Activated CD8-positive, alpha-beta memory T cell treated with anti-CD3 and anti-CD28 coated beads, Interleukin-2, amount 50 U/mL, for 24 hours (primary cell): Measurements from ENCODE around the gene PFKFB4.

Experiments
- DNase-seq: peaks from one replicate; pipeline ENCODE4 v3.0.0-alpha.2; 2020; ENCODE audit errors: extremely low read depth

PFKFB4 gene

GRCh38 chr3:48584836-48585235 lies 28.2 kb upstream of the PFKFB4 start:
- DNase-seq, result no peak

- no peak for DNase-seq
Measured at GRCh38 chr3:48581621-48582481, 25.2 kb upstream of the PFKFB4 start.

- DNase-seq, result no peak
Measured at GRCh38 chr3:48576647-48577046, 20.0 kb upstream of the PFKFB4 start.

GRCh38 chr3:48575366-48575765 lies 18.8 kb upstream of the PFKFB4 start:
- no peak for DNase-seq

- DNase-seq, result no peak
Measured at GRCh38 chr3:48573973-48574585, 17.5 kb upstream of the PFKFB4 start.

GRCh38 chr3:48572517-48572916 lies 15.9 kb upstream of the PFKFB4 start:
- DNase-seq, result no peak

GRCh38 chr3:48571938-48572337 lies 15.3 kb upstream of the PFKFB4 start:
- DNase-seq, result no peak

- DNase-seq, result no peak
Measured at GRCh38 chr3:48569808-48570450, 13.3 kb upstream of the PFKFB4 start.

GRCh38 chr3:48569400-48569799 lies 12.8 kb upstream of the PFKFB4 start:
- DNase-seq, result no peak

- DNase-seq, result no peak
Measured at GRCh38 chr3:48568476-48568875, 11.9 kb upstream of the PFKFB4 start.

- no peak for DNase-seq
Measured at GRCh38 chr3:48567500-48567899, 10.9 kb upstream of the PFKFB4 start.

- DNase-seq, result no peak
Measured at GRCh38 chr3:48567090-48567489, 10.5 kb upstream of the PFKFB4 start.

- no peak for DNase-seq
Measured at GRCh38 chr3:48566401-48566760, 9.8 kb upstream of the PFKFB4 start.

GRCh38 chr3:48565591-48566400 lies 9.2 kb upstream of the PFKFB4 start:
- no peak for DNase-seq

GRCh38 chr3:48565186-48565585 lies 8.6 kb upstream of the PFKFB4 start:
- no peak for DNase-seq

- DNase-seq, result no peak
Measured at GRCh38 chr3:48564667-48565066, 8.1 kb upstream of the PFKFB4 start.

GRCh38 chr3:48564022-48564421 lies 7.4 kb upstream of the PFKFB4 start:
- no peak for DNase-seq

GRCh38 chr3:48563382-48563918 lies 6.8 kb upstream of the PFKFB4 start, which contains the start of gene UCN2:
Gene UCN2, minus strand, starts transcription at chr3:48563781. Its CDS starts 657 bp downstream, at chr3:48563124.
- DNase-seq, result no peak

GRCh38 chr3:48562367-48563095 lies 5.9 kb upstream of the PFKFB4 start:
- DNase-seq, result no peak

- DNase-seq, result no peak
Measured at GRCh38 chr3:48561045-48561736, 4.6 kb upstream of the PFKFB4 start.
